GM19351 (cell line): ENCODE measurements around the gene SARDH.

Experiments
- ATAC-seq: cut with Tn5 transposase; IDR thresholded peaks from one replicate; pipeline ENCODE4 v1.9.1; 2021; ENCODE audit warnings: mild to moderate bottlenecking, moderate library complexity; ENCODE audit not compliant: unreplicated experiment

Gene SARDH

DNA sequence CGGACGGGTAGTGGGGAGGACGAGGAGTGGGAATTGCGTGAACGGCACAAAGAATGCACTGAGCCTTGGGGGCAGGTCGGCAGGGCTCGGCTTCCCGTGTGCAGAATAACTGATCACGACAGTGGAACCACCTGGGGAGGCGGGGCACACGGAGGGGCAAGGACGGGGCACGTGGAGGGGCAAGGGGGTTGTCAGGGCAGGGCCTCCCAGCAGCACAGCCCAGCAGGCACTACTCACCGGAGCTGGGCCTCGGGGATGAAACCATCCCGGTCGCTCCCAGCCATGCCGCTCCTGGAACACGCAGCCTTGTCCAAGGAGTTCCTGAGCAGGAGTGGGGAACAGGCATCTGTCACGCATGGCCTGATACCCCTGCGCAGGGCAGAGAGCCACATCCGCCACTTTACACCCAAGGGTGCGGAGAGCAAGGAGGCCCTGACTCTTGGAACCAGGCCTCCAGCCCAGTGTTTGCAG, 33.4 kb downstream of the SARDH start:
- ATAC-seq: no peak

DNA sequence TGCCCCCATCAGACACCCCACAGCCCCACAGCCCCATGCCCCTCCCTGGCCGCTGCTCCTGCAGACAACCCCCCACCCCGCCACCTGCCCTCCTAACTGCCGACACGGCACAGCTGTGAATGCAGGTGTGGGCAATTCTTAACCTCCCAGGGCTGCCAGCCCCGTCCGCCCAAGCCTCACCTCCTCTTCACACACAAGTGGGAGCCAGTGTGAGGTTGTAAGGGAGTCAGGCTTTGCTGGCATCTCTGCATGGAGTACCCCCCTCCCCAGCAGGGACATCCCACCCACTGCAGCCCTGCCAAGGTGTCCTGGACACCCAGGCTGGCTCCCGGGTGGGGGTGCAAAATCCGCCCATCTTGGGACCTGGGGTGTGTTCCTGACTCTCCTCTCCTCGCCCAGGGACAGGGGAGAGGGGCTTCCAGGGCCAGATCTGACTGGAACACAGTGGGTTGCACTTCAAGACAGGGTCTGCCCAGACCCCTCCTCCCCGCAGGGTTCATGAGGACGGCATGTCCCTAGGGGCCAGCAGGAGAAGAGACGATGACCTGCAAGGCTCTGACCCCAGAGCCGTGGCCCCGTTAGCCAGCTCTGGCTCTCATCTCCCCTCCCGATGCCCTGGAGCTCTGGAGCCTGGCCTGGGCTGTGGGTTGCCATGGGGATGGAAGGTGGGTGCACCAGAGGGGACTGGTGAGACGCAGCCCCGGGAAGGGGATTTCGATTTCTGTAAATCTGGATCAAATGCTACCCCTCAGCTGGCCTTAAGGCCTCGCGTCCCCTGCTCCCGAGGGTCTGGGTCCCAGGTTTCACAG, 34.4 kb downstream of the SARDH start:
- no peak for ATAC-seq

DNA sequence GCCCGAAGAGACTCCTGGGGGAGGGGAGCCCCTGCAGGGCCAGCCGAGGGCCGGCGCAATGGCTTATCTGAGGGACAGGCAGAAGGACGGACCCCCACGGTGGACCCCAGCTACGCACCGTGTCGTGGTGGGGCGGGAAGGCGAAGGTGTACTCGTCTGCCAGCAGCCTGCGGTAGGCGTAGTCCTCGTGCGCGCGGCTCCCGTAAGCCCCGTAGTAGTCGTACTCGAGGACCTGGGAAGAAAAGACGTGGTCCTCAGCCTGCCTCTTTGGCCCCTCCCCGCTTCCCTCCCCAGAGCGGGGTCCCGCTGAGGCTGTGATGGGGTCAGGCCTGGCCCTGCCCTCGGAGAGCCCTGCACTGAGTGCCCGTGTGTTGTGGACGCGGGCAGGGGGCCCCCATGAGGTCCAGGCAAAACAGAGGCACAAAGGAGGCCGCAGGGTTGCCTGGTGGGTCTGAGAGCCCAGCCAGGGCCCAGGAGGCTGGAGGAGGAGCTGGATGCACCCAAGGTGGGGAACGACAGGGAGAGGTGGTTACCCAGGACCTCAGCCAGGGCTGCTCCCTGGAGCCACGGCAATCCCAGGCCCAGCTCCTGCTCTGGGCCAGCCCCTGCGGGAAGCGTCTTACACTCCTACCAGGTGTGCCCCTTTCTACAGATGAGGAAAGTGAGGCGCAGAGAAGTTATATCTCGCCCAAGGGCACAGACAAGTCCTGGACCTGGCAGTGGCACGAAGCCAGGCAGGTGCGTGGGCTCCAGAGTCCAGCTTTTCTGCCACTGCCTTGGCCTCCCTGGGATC, 35.2 kb downstream of the SARDH start:
- ATAC-seq: no peak

DNA sequence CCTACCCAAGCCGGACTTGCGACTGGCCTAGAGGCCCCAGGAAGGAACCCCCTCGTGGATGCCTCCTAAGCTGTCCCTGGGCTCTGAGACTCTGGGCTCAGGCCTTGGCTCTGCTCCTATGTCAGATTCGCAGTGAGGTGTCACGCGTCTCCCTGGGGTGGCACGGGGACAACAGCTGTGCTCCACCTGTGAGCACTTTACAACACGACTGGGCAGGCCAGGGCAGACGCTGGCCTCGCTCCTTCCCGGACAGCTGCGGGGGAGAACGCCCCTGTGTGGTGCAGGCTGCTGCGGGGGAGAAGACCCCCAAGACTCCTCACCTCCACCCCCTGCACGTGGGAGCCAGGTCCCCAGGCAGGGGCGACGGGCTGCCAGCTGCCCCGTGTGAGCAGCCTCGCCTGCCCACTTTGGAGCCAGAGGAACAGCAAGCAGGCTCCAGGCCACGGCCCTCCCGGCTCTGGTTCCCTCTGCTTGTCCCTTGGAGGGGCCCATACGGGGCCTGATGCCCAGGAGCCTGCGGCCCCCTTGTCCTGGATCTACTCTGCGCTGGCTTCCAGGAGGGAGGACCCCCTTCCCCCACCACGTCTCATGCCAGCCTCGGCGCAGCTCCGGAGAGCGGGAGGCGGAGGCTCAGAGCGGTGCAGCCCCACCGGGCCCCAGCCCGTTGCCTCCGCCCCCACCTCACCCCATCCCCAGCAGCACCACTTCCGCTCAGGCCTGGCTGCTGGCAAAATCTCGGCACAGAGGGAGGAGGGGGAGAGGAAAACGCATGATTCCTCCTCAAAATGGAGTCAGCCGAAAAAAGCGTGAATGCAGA, 36.0 kb downstream of the SARDH start:
- ATAC-seq: no peak

DNA sequence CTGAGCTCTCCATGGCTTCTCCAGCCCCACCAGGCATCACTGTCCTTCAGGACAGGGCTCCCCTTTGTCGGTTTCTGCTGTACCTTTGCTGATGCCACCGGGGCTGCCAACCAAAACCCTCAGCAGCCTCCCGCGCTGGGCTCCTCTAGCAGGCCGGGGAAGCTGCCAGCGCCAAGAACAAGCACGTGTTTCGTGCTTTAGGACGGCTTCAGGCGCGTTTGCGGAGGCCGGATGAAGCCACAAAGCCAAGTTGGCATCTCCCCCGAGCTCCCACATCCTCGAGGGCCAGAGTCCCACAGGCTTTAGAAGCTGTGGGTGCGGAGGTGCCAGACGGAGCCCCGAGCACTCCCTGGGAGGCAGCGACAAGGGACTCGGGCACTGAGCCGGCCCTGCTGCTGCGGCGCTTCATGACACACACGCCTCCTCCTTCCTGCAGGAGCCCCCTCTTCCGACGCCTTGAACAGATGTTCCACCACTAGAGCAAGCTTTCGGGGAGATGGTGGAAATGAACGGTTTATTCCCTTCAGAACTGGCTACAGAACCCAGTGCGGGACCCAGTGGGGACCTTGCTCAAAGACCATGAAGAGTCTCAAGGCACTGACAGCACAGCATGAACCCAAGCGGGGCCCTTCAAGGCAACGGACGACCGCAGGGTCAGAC, 36.7 kb downstream of the SARDH start:
- ATAC-seq: no peak

DNA sequence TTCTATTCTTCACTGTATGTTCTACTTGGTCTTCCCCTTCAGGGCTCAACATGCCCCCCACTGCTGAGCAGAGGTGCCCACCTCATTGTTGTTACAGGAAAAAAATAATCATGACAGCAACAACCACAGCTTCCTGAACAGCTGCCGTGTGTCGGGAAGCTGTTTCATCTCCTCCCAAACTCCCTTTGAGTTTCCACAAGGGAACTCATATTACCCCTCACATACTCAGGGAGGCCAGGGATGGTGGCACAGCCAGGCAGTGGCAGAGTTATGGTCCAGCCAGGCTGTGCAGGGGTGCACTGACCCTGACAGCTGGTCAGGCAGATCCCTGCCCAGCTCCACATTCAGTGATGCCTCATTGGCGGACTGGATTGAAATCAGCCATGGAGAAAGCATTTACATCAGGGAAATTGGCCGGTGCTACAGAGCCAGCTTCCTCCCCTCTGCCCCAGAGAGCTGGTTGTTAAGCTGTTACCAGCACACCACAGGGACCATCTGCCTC, 37.3 kb downstream of the SARDH start:
- no peak for ATAC-seq

DNA sequence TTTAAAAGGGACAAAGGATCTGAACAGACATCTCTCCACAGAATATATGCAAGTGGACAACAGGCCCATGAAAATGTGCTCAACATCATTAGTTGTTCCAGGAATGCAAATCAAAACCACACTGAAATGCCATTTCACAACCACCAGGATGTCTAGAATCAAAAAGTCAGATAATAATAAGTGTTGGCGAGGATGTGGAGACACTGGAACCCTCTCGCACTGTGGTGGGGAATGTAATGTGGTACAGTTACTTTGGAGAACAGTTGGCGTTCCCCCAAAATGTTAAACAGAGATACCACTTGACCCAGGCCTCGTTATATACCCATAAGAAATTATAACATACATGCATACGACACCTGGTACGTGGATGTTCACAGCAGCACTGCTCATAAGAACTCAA, 38.6 kb downstream of the SARDH start:
- ATAC-seq: no peak

DNA sequence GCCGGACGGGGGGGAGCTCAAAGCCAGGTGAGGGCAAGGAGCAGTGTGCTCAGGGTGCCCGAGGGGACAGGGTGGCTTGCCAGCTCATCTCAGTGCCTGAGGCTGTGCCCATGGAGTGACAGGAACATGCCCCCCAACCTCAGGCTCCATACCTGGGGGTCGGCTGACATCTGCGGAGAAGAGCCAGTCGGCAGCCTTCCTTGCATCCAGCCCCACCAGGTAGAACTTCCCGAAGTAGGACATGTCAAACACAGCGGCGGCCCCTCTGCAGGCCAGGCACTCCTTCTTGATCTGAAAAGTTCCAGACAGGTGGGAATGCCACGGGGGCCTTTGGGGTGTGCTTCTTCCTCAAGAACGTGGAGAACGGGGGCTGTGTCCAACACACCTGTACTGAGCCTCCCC, 42.1 kb downstream of the SARDH start:
- ATAC-seq: no peak

DNA sequence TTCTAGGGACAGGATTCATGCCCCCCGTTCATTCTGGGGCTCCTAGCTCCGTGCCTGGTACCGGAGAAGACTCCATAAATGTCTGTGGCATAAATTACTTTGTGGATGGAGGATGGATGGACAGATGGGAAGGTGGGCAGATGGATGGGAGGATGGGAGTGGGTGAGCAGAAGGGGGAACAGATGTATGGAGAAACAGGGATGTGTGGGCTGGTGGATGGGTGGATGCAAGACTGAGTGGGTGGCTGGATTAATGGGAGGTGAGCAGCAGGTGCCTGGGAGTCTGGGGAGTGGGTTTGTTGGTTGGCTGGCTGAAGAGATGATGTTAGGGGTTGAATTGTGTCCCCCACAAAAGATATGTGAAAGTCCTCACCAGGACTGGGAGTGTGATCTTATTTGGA, 43.5 kb downstream of the SARDH start:
- no peak for ATAC-seq

DNA sequence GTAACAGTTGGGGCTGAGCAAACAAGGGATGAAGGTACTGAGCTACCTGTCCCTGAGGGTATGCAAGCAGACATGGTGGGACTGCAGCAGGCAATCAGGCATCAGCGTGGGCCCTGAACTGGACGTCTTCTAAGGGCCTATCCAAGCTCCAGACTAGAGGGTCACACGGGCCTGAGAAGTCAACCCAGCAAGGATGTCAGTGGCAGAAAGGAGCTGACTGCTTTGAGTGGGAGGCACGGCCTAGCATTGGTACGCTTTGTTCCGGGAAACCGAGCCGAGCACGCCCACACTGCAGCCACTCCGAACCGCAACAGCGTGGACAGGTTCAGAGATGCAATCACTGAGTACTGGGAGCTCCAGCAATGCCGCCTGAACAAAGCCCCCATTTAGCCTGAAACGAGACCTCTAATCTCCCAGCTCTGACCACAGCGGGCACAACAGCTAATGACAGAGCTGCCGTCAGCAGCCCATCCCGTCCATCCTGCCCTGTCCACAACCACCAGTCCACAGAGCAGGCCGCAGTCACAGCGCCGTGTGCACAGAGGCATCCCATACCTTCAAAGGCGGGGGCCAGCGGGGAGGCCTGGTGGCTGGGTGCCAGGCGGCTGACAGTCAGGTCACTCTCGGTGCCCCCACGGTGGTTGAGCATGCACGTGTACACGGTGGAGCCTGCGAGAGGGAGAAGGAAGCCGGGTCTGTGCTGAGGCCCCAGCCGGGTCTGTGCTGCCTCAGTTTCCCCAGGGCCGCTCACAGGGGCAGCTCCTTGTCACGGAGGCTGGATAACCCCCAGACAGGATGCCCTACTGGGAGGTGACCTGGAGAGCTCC, 44.2 kb downstream of the SARDH start:
- no peak for ATAC-seq

DNA sequence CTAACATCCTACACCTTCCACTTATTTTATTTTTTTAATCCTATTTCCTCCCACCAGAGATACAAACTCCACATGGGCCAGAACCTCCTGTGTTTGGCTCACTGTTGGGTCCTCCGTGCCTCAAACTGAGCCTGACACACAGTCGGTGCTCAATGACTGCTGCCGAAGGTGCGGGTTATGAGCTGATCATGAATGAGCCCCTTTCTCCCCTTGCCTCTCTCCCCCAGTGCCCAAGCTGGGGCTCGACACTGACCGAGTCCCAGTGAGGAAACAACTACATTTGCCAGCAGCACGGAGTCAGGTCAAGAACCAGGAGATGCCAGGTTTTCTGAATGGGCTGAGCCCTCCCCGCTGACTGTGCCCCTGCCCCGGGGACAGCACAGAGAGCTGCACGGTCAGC, 45.0 kb downstream of the SARDH start:
- ATAC-seq: no peak

DNA sequence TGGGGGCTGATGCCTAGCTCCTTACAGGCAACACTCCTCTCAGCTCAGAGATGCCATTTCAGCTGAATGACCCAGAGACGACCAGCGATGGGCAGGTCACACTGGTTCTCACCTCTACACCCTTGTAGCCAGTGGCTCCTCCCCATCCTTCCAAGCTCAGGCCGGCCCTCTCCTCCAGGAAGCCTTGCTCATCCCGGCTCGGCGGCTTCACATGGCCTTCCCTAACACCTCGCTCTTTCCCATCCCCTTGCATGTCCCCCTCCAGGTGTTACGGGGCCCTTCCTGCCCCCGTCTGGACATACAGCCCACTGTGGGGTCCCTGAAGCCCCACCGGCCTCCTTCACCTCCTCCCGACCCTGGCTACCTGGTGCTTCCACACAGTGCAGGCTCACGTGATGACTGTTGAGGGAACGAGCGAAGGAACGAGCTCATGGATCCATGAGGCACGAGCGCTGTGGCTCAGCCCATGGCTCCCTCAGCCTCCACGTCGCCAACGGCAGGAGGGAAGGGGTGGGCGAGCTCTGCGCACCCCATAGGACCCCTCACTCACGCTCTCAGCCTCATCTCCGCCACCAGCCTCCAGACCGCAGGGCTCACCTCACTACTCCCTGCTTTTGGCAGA, 45.7 kb downstream of the SARDH start:
- ATAC-seq: no peak

DNA sequence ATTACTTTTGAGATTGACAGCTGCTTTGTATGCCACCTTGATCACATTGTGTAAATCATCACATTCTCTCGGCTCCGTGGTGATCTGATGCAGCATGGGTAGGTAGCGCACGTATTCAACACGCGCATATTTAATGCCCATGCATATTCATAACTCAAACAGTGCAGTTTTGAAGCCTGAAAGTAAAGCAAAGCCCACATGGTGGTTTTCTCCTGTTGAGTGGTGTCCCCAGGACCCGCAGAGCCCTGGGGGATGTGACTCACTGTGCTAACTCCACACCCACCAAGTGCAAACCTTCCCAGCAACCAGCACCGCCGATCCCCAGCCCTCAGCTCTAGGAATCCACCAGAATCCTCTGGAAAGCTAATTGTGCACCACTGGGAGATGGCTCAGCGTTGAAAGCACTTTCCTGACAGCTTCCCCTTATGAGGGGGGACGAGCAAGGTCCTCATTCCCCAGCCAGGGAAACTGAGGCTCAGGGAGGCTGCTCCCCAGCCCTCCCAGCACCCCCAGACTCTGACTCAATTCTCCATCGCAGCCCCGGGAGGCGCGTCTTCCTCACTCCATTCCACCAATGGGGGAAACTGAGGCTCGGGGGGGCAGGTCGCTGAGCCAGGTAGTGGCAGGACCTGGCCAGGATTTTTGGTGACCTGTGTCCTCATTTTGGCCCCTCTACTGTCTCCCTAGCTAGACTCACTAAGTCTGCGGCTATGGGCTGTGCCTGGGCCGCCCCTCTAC, 46.4 kb downstream of the SARDH start:
- no peak for ATAC-seq

DNA sequence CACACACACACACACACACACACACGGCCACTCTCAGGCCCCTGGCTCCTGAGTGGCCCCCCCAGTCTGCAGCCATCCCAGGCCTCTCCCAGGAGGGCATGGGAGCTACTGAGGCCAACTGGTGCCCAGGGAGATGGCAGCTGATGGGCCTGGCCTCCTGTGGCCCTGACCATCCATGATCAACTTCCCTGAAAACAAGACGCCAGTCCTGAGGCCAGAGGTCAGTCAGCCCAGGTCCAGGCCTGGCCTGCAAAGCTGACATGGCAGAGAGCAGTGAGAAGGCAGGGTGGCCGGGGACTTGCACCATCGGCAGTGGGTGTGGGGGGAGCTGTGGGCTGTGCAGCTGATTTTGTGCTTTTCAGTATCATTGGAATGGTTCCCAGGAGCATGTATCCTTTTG, 47.0 kb downstream of the SARDH start:
- no peak for ATAC-seq

DNA sequence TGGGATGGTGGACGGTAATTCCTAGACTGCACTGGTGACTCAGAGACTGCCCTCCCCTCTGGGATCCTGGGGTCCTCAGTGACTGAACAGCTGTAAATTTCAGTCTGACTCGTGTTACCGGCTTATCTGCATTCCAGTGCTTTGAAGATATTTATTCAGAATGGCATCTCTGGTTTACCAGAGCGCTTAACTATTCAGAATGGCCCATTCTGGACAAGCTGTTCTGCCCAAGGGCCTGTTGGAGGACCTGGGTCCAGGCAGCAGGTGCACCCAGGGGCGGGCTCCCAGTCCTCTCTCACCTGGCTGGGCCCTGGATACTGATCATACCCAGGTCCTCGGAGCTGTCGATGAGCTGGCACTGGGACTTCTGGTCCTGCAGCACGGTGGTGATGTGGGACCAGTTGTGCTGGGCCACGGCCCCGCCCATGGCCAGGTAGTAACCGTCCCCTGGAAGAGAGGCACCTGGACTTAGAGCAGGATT, 48.0 kb downstream of the SARDH start:
- no peak for ATAC-seq

DNA sequence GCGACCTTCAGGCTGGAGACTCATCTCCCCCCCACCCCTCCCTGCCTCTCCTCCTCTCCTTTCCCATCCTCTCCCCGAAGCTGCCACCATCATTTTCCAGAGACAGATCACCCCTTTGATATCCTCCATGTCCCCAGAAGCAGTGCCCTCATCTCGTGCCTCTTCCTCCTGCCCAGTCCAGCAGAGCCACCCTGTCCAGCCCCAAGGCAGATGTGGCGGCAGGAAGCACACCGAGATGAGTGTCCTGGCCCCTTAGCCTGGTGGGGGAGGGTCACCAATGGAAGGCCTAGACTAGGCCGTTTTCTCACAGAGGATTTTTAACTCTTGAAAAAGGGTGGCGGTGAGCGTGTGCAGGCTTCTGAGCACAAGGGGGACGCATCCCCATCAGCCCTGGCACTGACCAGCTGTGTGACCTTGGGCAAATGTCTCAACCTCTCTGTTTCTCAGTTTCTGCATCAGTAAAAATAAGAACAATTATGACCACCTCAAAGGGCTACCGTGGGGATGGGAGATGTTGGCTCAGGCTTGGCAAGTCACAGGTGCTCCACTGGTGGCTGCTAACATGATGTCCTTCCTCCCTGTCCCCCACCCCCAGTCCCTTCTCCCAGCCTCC, 48.9 kb downstream of the SARDH start:
- ATAC-seq: no peak

DNA sequence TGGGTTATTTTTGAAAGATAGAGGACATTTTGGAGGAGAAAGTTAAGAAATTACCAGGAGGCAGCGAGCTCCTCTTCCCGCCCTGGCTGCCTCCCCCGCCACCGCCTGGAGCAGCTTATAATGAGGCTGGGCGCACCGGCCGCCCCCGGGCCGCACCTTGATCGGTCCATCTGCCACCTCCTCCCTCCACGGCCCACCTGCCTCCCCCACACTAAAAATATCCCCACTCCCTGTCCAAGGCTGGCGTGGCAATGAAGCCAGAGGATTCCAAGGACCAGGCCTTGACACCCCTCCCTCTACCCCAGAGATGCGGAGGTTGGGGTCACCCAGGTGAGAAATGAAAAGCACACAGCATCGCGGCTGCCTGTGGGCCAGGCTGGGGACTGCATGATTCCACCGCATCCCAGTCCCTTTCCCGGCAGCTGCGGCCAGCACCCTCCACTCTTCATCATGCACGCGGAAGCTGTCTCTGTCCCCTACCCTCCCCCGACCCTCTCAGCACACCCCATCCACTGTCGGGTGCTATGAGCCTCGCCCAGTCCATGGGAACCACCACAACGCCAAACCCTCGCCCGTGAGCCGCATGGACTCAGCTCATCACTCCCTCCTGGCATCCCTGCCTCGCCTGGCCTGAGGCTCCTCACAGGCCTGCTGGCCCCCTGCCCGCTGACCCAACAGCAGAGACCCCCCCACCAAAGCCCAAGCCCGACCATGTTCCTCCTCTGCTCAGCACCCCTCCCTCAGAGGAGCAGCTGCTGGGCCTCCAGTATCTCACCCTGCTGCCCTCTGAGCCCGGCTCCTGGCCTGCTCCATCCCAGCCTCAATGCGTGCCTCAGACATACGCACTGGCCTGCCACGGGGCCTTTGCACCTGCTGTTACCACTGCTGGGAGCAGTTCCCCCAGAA, 50.0 kb downstream of the SARDH start:
- ATAC-seq: no peak
